ENCODE data around the gene PRMT7. TPM values are rescaled to one million over a fixed set of nuclear protein-coding genes. Genes with fewer than 3 reads are reported as not detected.

Gene PRMT7
- total and polyA plus RNA-seq, 2 of the 8 experiments (the other 6 are each of a cell fraction or from before 2014, with no cell fraction given): 48.2 to 49.3 TPM

GRCh38 chr16:68297908-68298307 lies 12.9 kb upstream of the PRMT7 start:
- ChIA-PET CTCF (ENCODE audit: partially characterized antibody) (interaction anchor here (1.2 to 20.4 kb wide), 7 partner anchors 14 to 40 kb away, joined by 3 to 233 read pairs (median 11); partner anchors contain the start of genes PRMT7, SLC7A6 and SLC7A6OS), POLR2A (ENCODE audit: partially characterized antibody) (interaction anchor here (1.1 to 3.8 kb wide), 7 partner anchors 9 to 61 kb away, joined by 3 to 35 read pairs (median 5); partner anchors contain the start of genes PRMT7 and SLC7A6OS)
- Histone ChIP-seq H2AFZ (ENCODE audit: low read length) (no peak overlapping the region), H3K9ac (replicated peaks in 1 of 4; ENCODE audit: extremely low read depth in 1 of 4, low read depth in 3 of 4, low read length in 3 of 4) (no peak overlapping the region), H3K56ac (replicated peaks; ENCODE audit: insufficient read length, low read depth, low read length) (no peak overlapping the region), H4K91ac (replicated peaks; ENCODE audit: insufficient read length, low read length) (no peak overlapping the region), H3K4me2 (ENCODE audit: insufficient read depth in 1 of 2, low read depth in 2 of 2, low read length in 2 of 2) (no peak overlapping the region), H4K20me1 (replicated peaks in 1 of 2; ENCODE audit: control insufficient read depth in 1 of 2, insufficient read depth in 2 of 2, low read length in 2 of 2) (peaks cover 1 to 5% of the 10 kb centered on the region in 2 experiments), H3K23me2 (ENCODE audit: low read depth, low read length) (no peaks in the 10 kb centered on the region), H3K36me3 (ENCODE audit: control insufficient read depth in 2 of 4, insufficient read depth in 4 of 4, low read length in 3 of 4) (peaks cover 18 to 61% (median 46%) of the 10 kb centered on the region in 4 experiments), H3K79me1 (ENCODE audit: low read depth, low read length) (no peaks in the 10 kb centered on the region), H3K4me3 (ENCODE audit: extremely low read depth in 1 of 4, insufficient read depth in 2 of 4, low read depth in 3 of 4, low read length in 4 of 4) (no peak overlapping the region), H3K4me1 (replicated peaks in 1 of 4; ENCODE audit: control insufficient read depth in 3 of 4, insufficient read depth in 4 of 4, low read length in 3 of 4) (no peaks in the 10 kb centered on the region), H3K27me3 (replicated peaks in 1 of 4; ENCODE audit: control insufficient read depth in 3 of 4, extremely low read depth in 1 of 4, insufficient read depth in 3 of 4, low read length in 3 of 4) (no peaks in the 10 kb centered on the region), H2BK12ac (ENCODE audit: low read depth, low read length) (no peak overlapping the region), H3K27ac (ENCODE audit: low read depth, low read length) (no peak overlapping the region), H2AK5ac (ENCODE audit: low read depth, low read length) (no peak overlapping the region), H3K14ac (ENCODE audit: insufficient read length) (no peak overlapping the region), H2BK20ac (ENCODE audit: low read length) (no peak overlapping the region), H3K23ac (ENCODE audit: insufficient read length) (no peak overlapping the region), H3K18ac (ENCODE audit: extremely low read depth, low read length) (no peak overlapping the region), H2BK120ac (replicated peaks; ENCODE audit: low read depth, low read length) (no peak overlapping the region), H4K5ac (ENCODE audit: insufficient read length, low read depth, low read length) (no peak overlapping the region), H3K9me3 (ENCODE audit: insufficient read depth in 2 of 2, low read depth in 1 of 2, low read length in 1 of 2) (no peaks in the 10 kb centered on the region), H2BK15ac (ENCODE audit: low read length) (no peak overlapping the region), H2BK5ac (ENCODE audit: low read depth, low read length) (no peak overlapping the region), H4K8ac (ENCODE audit: extremely low read depth, insufficient read depth, low read length) (no peak overlapping the region), H3K4ac (replicated peaks; ENCODE audit: insufficient read length, low read depth, low read length) (no peak overlapping the region), H3K79me2 (ENCODE audit: control insufficient read depth in 1 of 2, insufficient read depth in 2 of 2, low read length in 2 of 2) (no peaks in the 10 kb centered on the region)
- 94% methylated on average over 3 of the region's 3 CpGs; no CpG with 5 or more reads in 1 of the 2 experiments for WGBS, 2 experiments (ENCODE audit: extremely low coverage in 1 of 2, insufficient coverage in 1 of 2, insufficient read length in 1 of 2, insufficient replicate concordance in 2 of 2, low coverage in 1 of 2, low lambda C conversion rate in 2 of 2, missing lambda C conversion rate in 1 of 2)
- DNase-seq (ENCODE audit: low read depth in 1 of 2, low spot score in 2 of 2): no peak
- FAIRE-seq: no peak
- TF ChIP-seq KDM5A (IDR thresholded peaks at IDR 0.05; ENCODE audit: low read length) (no peak), RFX5 (IDR thresholded peaks at IDR 0.05; ENCODE audit: borderline replicate concordance, low read depth, low read length) (no peak), CBX8 (IDR thresholded peaks at IDR 0.05; ENCODE audit: borderline replicate concordance, low read depth, low read length) (no peak), CREB1 (IDR thresholded peaks at IDR 0.05) (no peak), RAD21 (IDR thresholded peaks at IDR 0.05 in 1 of 2, conservative IDR thresholded peaks at IDR 0.05 in 1 of 2; ENCODE audit: low read depth in 2 of 2, low read length in 2 of 2) (no peak), RNF2 (IDR thresholded peaks at IDR 0.05; ENCODE audit: borderline replicate concordance, low read depth, low read length, missing control alignments, poor library complexity, severe bottlenecking) (no peak), CEBPB (IDR thresholded peaks at IDR 0.05; ENCODE audit: low read depth, low read length) (no peak), TCF12 (IDR thresholded peaks at IDR 0.05; ENCODE audit: low read depth, low read length) (no peak), GTF2F1 (IDR thresholded peaks at IDR 0.05; ENCODE audit: borderline replicate concordance, low read depth, low read length) (no peak), CHD2 (IDR thresholded peaks at IDR 0.05; ENCODE audit: low read length) (no peak), JUN (IDR thresholded peaks at IDR 0.05; ENCODE audit: low read depth, low read length) (no peak), SP2 (IDR thresholded peaks at IDR 0.05; ENCODE audit: low read length) (no peak), SRF (IDR thresholded peaks at IDR 0.05; ENCODE audit: low read depth, low read length) (no peak)
- TF ChIP-seq, protein P1, sequence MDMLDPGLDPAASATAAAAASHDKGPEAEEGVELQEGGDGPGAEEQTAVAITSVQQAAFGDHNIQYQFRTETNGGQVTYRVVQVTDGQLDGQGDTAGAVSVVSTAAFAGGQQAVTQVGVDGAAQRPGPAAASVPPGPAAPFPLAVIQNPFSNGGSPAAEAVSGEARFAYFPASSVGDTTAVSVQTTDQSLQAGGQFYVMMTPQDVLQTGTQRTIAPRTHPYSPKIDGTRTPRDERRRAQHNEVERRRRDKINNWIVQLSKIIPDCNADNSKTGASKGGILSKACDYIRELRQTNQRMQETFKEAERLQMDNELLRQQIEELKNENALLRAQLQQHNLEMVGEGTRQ (IDR thresholded peaks at IDR 0.05; ENCODE audit: low read length): no peak
